GM12864 (cell line): Measurements from ENCODE around the gene THAP4.

Experiments
- DNase-seq: peaks from one replicate; pipeline ENCODE4 v3.0.0-alpha.2; 2011; ENCODE audit warnings: low read depth
- H3K4me3 ChIP-seq: 2 replicates; pipeline ENCODE4 v1.5.1; 2011; ENCODE audit warnings: mild to moderate bottlenecking, low read depth, low read length, control low read depth
- TF ChIP-seq, protein P1 (sequence below): IDR thresholded peaks from 2 replicates; pipeline ENCODE4 v1.5.1; 2011; ENCODE audit warnings: low read depth, mild to moderate bottlenecking, moderate library complexity, low read length, control low read depth, inconsistent platforms; ENCODE audit errors: missing control alignments

The THAP4 gene

DNA sequence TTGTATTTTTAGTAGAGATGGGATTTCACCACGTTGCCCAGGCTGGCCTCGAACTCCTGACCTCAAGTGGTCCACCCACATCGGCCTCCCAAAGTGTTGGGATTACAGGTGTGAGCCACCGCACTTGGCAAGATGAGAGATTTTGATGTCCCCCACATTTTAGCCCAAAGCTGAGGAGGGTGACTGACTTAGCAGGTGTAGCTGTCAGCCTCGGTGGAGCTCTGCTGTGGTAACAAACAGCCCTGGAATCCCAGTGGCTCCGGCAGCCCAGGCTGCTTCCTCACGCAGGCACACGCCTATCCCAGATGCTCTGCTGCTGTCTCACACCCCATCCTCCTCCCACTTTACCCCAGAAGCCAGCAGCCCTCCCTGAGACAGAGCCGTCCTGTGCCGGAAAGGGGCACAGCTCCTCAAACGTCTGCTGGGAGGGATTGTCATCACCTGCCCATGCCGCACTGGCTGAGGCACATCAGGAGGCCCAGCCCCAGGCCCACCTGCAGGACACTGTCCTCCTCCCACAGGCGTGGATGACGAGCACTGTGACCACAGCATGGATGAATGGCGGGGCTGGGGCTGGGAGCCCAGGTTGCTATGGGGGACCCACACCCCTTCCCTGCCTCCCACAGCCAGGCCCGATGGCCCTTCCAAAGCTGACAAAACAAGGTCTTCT, 89.0 kb downstream of the THAP4 start:
- no peak overlapping the region for H3K4me3 ChIP-seq
- DNase-seq = no peak
- TF ChIP-seq, protein P1, sequence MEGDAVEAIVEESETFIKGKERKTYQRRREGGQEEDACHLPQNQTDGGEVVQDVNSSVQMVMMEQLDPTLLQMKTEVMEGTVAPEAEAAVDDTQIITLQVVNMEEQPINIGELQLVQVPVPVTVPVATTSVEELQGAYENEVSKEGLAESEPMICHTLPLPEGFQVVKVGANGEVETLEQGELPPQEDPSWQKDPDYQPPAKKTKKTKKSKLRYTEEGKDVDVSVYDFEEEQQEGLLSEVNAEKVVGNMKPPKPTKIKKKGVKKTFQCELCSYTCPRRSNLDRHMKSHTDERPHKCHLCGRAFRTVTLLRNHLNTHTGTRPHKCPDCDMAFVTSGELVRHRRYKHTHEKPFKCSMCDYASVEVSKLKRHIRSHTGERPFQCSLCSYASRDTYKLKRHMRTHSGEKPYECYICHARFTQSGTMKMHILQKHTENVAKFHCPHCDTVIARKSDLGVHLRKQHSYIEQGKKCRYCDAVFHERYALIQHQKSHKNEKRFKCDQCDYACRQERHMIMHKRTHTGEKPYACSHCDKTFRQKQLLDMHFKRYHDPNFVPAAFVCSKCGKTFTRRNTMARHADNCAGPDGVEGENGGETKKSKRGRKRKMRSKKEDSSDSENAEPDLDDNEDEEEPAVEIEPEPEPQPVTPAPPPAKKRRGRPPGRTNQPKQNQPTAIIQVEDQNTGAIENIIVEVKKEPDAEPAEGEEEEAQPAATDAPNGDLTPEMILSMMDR = no peak

DNA sequence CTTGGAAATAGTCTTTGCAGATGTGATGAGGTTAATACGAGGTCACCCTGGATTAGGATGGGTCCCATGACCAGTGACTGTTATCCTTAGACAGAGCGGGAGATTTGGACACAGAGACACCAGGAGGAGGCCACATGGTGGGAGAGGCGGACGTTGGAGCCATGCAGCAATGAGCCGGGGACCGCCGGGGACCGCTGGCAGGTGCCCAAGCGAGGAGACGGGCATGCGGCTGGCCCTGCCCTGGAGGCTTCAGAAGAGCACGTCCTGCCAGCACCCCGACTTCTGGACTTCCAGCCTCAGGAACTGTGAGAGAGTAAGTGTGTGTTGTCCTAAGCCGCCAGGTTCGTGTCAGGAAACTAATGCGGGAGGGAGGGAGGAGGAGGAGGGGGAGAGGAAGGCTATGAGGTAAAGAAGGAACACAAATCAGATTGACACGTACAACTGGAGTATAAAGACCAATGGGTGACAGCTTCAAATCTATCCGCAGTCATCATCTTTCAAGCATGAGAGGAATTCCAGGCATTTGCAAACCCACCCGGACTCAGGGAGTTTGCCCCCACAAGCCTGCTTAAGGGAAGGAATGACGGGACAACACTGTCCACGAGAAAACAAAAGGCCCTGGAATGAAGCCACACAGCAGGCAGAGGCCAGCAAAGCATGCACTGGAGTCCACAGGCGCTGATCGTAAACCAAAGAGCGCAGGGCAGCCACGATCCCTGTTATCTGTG, 90.0 kb downstream of the THAP4 start:
- TF ChIP-seq, protein P1 = no peak
- no peak for DNase-seq
- no peak overlapping the region for H3K4me3 ChIP-seq

DNA sequence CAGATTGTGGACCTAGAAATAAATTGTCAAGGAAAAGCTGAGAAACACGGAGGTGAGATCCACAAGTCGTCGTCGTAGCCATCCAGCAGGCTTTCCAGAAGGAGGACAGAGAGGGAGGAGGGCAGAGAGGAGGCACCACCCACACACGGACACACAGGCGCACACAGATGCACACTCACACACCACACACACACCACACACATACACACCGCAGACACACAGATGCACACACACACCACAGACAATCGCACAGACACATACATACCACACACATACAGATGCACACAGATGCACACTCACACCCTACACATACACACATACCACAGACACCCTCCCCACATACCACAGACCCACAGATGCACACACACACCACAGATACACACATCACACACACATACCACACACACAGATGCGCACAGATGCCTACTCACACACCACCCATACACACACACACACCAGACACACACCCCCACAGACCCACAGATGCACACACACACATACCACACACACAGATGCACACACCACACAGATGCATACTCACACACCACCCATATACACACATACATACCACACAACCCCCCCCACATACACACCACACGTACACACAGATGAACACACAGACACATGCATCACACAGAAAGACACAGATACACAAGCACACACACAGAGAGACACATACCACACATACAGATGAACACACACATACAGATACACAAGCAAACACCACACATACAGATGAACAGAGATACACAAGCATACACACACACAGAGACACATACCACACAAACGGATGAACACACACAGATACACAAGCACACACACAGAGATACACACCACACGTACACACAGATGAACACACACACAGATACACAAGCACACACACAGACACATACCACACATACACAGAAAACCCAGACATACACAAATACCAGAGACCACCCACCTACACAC, 91.2 kb downstream of the THAP4 start:
- TF ChIP-seq, protein P1 = no peak
- no peak for DNase-seq
- no peak overlapping the region for H3K4me3 ChIP-seq

DNA sequence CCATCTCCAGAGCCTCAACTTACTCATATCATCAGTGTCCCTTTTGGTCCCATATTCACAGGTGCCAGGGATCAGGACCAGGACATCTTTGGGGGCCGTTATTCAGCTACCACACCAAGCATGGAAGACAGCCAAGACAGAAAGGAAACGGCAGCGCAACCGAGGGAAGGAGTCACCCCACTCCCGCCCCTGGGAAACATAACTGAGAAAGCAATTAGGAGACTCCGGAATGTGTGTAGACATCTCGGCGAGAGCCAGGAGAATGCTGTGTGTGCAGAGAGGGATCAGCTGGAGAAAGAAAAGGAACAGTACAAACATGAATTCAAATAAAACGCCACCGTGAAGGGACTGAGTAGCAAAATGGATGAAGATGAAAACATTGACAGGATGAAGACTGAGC, 91.9 kb downstream of the THAP4 start:
- DNase-seq = no peak
- H3K4me3 ChIP-seq = no peak overlapping the region
- TF ChIP-seq, protein P1 = no peak

DNA sequence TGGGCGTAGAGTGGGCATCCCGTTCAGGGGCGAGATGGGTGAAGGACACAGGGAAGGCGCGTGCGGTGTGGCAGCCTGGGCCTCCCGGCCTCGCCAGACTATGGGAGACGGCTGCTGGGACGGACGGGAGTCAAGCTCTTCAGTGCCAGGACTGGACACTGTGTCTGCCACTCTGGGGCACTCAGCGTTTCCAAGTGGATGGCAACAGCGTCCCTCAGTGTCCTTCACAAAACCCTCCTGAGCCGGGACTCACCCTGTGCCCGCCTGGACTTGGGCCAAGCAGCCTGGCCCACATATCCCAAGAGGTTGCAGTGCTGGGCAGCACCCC, 94.7 kb downstream of the THAP4 start:
- DNase-seq = no peak
- TF ChIP-seq, protein P1 = no peak
- no peak overlapping the region for H3K4me3 ChIP-seq

DNA sequence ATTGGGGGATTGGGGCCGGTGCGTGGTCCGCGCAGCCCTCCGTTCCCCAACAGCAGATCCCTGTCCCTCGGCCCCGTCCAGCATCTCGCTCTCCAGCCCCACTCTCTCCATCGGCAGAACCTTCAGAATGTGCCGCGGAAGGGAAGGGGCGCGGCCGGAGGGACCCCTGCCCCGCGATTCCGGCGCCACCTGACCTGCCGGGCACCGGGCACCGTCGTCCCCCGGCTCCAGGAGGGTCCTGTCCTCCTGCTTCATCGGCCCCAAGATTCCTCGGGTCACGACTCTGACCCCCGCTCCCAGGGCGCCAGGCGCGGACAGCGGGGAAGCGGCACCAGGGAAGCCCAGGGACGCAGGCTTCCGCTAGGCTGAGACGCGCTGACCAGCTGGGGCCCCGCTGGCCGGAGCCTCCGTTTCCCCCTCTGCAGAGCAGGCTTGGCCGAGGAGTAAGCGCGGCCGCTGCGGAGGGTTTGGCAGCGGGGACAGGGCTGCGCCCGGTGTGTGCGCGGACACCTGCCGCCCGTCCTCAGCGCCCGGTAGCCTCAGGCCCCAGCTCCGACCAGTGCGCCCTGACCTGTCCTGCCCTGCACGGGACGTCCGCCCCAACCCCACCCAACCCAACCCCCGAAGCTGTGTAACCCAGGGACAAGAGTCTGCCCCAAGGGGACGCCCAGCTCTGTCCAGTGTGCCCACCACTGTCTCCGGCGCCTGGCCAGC, 95.2 kb downstream of the THAP4 start:
- no peak overlapping the region for H3K4me3 ChIP-seq
- TF ChIP-seq, protein P1 = no peak
- DNase-seq = no peak
